ENCODE measurements around the gene ZEB2. TPM values are rescaled to one million over a fixed set of nuclear protein-coding genes. Genes with fewer than 3 reads are reported as not detected.

The ZEB2 gene
- total RNA-seq, 1 donor from 2014 or later = 139 TPM

DNA sequence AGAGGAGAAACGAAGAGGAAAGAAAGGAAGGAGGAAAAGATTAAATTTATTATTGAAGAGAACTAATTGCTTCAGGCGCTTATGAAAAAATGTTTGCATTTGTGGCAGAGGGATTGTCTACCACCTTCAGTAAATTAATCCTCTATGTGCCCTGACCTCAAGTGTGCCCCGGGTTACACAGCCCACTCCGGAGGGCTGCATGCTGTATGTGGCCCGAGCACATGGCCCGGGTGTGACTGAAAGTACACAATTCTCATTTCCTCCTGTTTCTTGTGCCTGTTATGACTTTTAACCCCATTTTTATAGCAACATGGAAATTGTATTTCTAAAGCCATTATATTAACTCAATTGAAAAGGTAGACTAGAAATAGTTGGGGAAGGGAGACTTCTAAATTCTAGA is 38.8 kb downstream of the ZEB2 start:
- Mint-ChIP-seq H3K9me3 (ENCODE audit: unreplicated experiment) (no peaks in the 10 kb centered on the region), H3K27ac (ENCODE audit: unreplicated experiment) (peak overlapping the region; percentile 16), H3K4me1 (ENCODE audit: unreplicated experiment) (peaks cover 79% of the 10 kb centered on the region), H3K36me3 (ENCODE audit: unreplicated experiment) (peaks cover 39% of the 10 kb centered on the region), H3K27me3 (ENCODE audit: unreplicated experiment) (no peaks in the 10 kb centered on the region), H3K4me3 (ENCODE audit: unreplicated experiment) (no peak overlapping the region)
- TF ChIP-seq, protein P1, sequence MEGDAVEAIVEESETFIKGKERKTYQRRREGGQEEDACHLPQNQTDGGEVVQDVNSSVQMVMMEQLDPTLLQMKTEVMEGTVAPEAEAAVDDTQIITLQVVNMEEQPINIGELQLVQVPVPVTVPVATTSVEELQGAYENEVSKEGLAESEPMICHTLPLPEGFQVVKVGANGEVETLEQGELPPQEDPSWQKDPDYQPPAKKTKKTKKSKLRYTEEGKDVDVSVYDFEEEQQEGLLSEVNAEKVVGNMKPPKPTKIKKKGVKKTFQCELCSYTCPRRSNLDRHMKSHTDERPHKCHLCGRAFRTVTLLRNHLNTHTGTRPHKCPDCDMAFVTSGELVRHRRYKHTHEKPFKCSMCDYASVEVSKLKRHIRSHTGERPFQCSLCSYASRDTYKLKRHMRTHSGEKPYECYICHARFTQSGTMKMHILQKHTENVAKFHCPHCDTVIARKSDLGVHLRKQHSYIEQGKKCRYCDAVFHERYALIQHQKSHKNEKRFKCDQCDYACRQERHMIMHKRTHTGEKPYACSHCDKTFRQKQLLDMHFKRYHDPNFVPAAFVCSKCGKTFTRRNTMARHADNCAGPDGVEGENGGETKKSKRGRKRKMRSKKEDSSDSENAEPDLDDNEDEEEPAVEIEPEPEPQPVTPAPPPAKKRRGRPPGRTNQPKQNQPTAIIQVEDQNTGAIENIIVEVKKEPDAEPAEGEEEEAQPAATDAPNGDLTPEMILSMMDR (IDR thresholded peaks at IDR 0.05) = no peak
- DNase-seq (ENCODE audit: extremely low spot score, unreplicated experiment) = no peak

GRCh38 chr2:144480285-144480684 is 39.6 kb downstream of the ZEB2 start:
- H3K4me3 Mint-ChIP-seq (ENCODE audit: unreplicated experiment) = no peak overlapping the region
- DNase-seq (ENCODE audit: extremely low spot score, unreplicated experiment) = no peak
- H3K36me3 Mint-ChIP-seq (ENCODE audit: unreplicated experiment) = peaks cover 35% of the 10 kb centered on the region
- peak overlapping the region; percentile 52 for H3K27ac Mint-ChIP-seq (ENCODE audit: unreplicated experiment)
- H3K27me3 Mint-ChIP-seq (ENCODE audit: unreplicated experiment) = no peaks in the 10 kb centered on the region
- H3K4me1 Mint-ChIP-seq (ENCODE audit: unreplicated experiment) = peaks cover 80% of the 10 kb centered on the region
- no peaks in the 10 kb centered on the region for H3K9me3 Mint-ChIP-seq (ENCODE audit: unreplicated experiment)
- TF ChIP-seq, protein P1 (IDR thresholded peaks at IDR 0.05) = no peak

DNA sequence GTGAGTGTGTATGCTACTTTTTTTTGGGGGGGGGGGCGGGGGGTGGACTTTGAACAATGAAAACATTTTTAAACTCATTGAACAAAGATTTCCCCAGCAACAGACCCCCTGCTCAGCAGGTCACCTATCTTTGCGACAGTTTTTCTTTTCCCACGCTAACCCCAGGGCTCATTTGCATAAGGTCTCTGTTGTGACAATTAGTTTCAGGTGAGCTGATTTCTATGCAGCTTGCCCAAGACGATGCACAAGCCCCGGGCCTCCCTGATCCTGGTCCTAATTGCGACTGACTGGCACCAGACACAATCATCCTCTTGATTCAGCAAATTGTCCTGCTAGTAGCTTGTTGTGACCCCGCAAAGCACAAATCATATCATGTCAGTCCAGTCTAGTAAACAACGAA is 40.3 kb downstream of the ZEB2 start:
- H3K4me3 Mint-ChIP-seq (ENCODE audit: unreplicated experiment) = no peak overlapping the region
- peaks cover 81% of the 10 kb centered on the region for H3K4me1 Mint-ChIP-seq (ENCODE audit: unreplicated experiment)
- no peaks in the 10 kb centered on the region for H3K27me3 Mint-ChIP-seq (ENCODE audit: unreplicated experiment)
- H3K27ac Mint-ChIP-seq (ENCODE audit: unreplicated experiment) = peak overlapping the region; percentile 52
- peaks cover 30% of the 10 kb centered on the region for H3K36me3 Mint-ChIP-seq (ENCODE audit: unreplicated experiment)
- no peak for DNase-seq (ENCODE audit: extremely low spot score, unreplicated experiment)
- H3K9me3 Mint-ChIP-seq (ENCODE audit: unreplicated experiment) = no peaks in the 10 kb centered on the region
- TF ChIP-seq, protein P1 (IDR thresholded peaks at IDR 0.05) = no peak

DNA sequence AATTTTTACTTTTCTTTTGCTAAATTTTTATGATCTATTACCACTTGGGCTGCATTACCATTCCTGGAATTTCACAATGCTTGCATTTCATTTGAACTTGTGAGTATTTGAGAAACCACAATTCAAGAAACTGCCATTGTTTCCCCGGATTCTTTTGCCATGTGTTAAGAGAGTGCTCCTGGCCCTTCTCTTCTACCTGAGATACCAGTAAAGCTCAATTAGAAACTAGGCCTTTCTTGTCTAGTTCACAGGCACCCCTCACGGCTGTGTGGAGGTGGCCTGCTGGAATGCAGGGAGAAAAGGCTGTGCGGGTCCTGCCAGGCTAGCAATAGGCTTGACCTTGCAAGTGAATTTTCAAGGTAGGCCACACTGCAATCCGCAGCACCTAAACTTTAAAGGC is 40.8 kb downstream of the ZEB2 start:
- Mint-ChIP-seq H3K4me3 (ENCODE audit: unreplicated experiment) (no peak overlapping the region), H3K9me3 (ENCODE audit: unreplicated experiment) (no peaks in the 10 kb centered on the region), H3K36me3 (ENCODE audit: unreplicated experiment) (peaks cover 27% of the 10 kb centered on the region), H3K27me3 (ENCODE audit: unreplicated experiment) (no peaks in the 10 kb centered on the region), H3K4me1 (ENCODE audit: unreplicated experiment) (peaks cover 78% of the 10 kb centered on the region), H3K27ac (ENCODE audit: unreplicated experiment) (peak overlapping the region; percentile 49)
- no peak for DNase-seq (ENCODE audit: extremely low spot score, unreplicated experiment)
- TF ChIP-seq, protein P1 (IDR thresholded peaks at IDR 0.05) = no peak

DNA sequence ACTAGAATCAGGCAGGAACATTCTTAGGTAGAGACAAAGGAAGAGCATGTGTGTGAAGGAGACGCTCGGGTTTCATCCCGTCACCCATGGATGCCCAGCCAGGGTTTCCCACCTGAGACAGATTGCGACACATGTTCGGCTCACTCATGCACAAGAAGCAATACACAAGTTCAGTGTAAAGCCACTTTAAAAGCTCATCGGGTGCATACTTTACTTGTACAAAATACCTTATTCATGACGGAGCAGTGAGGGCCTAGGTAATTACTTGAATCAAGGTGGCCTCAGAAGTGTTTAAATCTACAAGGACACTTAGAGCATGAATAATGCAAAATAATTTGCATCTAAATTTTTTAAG is 42.0 kb downstream of the ZEB2 start:
- Mint-ChIP-seq H3K27me3 (ENCODE audit: unreplicated experiment) (no peaks in the 10 kb centered on the region), H3K9me3 (ENCODE audit: unreplicated experiment) (no peaks in the 10 kb centered on the region), H3K4me3 (ENCODE audit: unreplicated experiment) (no peak overlapping the region), H3K4me1 (ENCODE audit: unreplicated experiment) (peaks cover 69% of the 10 kb centered on the region), H3K36me3 (ENCODE audit: unreplicated experiment) (peaks cover 17% of the 10 kb centered on the region), H3K27ac (ENCODE audit: unreplicated experiment) (peak overlapping the region; percentile 61)
- DNase-seq (ENCODE audit: extremely low spot score, unreplicated experiment) = no peak
- TF ChIP-seq, protein P1 (IDR thresholded peaks at IDR 0.05) = no peak
